GM03348 (cell line): ENCODE measurements around the gene SYNJ1.
"Not testable (repeated sequence)": the region's sequence is repeated elsewhere in the genome, so short reads cannot be mapped to it uniquely, and the experiment has no call there.

Experiments used
- DNase-seq: peaks from one replicate; pipeline ENCODE4 v3.0.0; 2012; ENCODE audit warnings: low spot score

SYNJ1 gene

GRCh38 chr21:32736083-32736482 is 8.3 kb upstream of the SYNJ1 start:
- not testable (repeated sequence) for DNase-seq

GRCh38 chr21:32735524-32735923 is 7.7 kb upstream of the SYNJ1 start:
- no peak for DNase-seq

- no peak for DNase-seq
Observed at GRCh38 chr21:32733990-32734613, 6.3 kb upstream of the SYNJ1 start.

GRCh38 chr21:32733356-32733755 is 5.5 kb upstream of the SYNJ1 start:
- DNase-seq, result no peak

GRCh38 chr21:32732544-32732943 is 4.7 kb upstream of the SYNJ1 start:
- DNase-seq, result no peak

GRCh38 chr21:32728848-32729247 is 1.0 kb upstream of the SYNJ1 start:
- no peak for DNase-seq

- DNase-seq, result no peak
Observed at GRCh38 chr21:32728456-32728839, 635 bp upstream of the SYNJ1 start.

- DNase-seq, result peak; percentile 61
Observed at GRCh38 chr21:32726839-32727686, 750 bp downstream of the SYNJ1 start.

GRCh38 chr21:32719085-32719484 is 8.7 kb downstream of the SYNJ1 start:
- no peak for DNase-seq

- no peak for DNase-seq
Observed at GRCh38 chr21:32717851-32718316, 9.9 kb downstream of the SYNJ1 start.

- no peak for DNase-seq
Observed at GRCh38 chr21:32716486-32716885, 11.3 kb downstream of the SYNJ1 start.

- DNase-seq, result no peak
Observed at GRCh38 chr21:32713726-32714125, 14.1 kb downstream of the SYNJ1 start.

- DNase-seq, result no peak
Observed at GRCh38 chr21:32712641-32713040, 15.2 kb downstream of the SYNJ1 start.

- no peak for DNase-seq
Observed at GRCh38 chr21:32712043-32712442, 15.8 kb downstream of the SYNJ1 start.

GRCh38 chr21:32710987-32711386 is 16.8 kb downstream of the SYNJ1 start:
- no peak for DNase-seq

- no peak for DNase-seq
Observed at GRCh38 chr21:32710069-32710784, 17.6 kb downstream of the SYNJ1 start.

- no peak for DNase-seq
Observed at GRCh38 chr21:32708069-32708468, 19.7 kb downstream of the SYNJ1 start.

- no peak for DNase-seq
Observed at GRCh38 chr21:32705901-32706300, 21.9 kb downstream of the SYNJ1 start.

GRCh38 chr21:32705139-32705538 is 22.7 kb downstream of the SYNJ1 start:
- peak; percentile 28 for DNase-seq

- peak; percentile 10 for DNase-seq
Observed at GRCh38 chr21:32702702-32703101, 25.1 kb downstream of the SYNJ1 start.

- no peak for DNase-seq
Observed at GRCh38 chr21:32698971-32699693, 28.7 kb downstream of the SYNJ1 start.

- DNase-seq, result no peak
Observed at GRCh38 chr21:32698286-32698685, 29.5 kb downstream of the SYNJ1 start.
